Activated T-helper 1 cell treated with Interleukin-2 at 50 U/mL for 16 hours (primary cell): Measurements from ENCODE around the gene LY6G6F.
A peak's percentile ranks its signal among the peaks of the same experiment; 100 is the strongest.

Source experiments
- DNase-seq: peaks from one replicate; pipeline ENCODE4 v3.0.0-alpha.2; 2020; ENCODE audit warnings: low read depth

The LY6G6F gene

GRCh38 chr6:31739639-31740396 lies 33.2 kb downstream of the LY6G6F start, which contains the start of gene MSH5:
TSS of gene MSH5 (plus strand) at chr6:31740005. CDS start at chr6:31740467, 462 bp downstream.
- peak; percentile 90 for DNase-seq

GRCh38 chr6:31740397-31741223 lies 33.9 kb downstream of the LY6G6F start:
- no peak for DNase-seq

- no peak for DNase-seq
These were observed 35.1 kb downstream of the LY6G6F start for GRCh38 chr6:31741815-31742214.

- no peak for DNase-seq
These were observed 36.2 kb downstream of the LY6G6F start for GRCh38 chr6:31742894-31743293.

- no peak for DNase-seq
These were observed 37.8 kb downstream of the LY6G6F start for GRCh38 chr6:31744422-31744821.

- no peak for DNase-seq
These were observed 42.8 kb downstream of the LY6G6F start for GRCh38 chr6:31749301-31750036.

DNA sequence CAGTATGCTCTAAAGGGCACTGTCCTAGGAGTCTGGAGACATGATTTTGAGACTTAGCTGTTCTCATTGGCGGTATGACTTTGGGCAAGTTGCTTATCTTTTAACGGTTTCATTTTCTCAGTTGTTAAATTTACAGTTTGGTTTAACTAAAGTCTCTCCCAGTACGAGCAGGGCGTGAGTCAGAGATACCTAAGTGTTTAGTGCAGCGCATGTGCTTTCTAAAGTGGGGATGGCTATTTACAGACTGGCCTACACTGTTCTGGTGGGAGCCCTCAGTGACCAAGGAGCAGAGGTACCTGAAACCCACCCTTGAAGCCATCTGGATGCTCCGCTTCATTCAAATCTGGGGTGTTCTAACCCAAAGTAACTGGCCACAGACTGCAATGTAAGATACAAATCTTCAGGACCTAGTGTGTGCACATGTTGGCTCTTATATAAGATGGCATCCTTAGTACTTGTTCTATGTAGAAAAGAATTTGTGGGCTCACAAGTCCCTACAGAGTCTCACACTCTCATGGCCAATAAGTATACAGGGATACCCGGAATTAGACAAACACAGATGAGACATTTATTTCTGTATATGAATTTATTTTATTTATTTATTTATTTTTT lies 43.9 kb downstream of the LY6G6F start:
- no peak for DNase-seq

- DNase-seq = no peak
These were observed 46.2 kb downstream of the LY6G6F start for GRCh38 chr6:31752739-31753319.

DNA sequence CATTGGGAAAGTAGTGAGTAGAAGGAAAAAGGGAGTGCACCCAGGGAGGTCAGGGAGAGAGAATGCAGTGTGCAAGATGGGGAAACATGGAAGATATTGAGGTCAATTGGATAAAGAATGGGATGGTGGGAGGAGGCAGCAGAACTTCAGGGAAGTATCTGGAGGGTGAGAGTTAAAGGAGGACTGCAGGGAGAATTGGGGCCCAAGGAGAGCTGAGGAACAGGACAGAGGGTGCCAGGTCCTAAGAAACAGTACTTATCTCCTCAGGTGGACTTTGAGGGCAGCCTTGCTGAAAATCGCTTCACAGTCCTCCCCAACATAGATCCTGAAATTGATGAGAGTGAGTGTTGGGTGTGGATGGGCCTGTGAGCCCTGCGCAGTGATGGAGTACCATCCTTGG lies 51.6 kb downstream of the LY6G6F start:
- DNase-seq = no peak
